Dermis microvascular lymphatic vessel endothelial cell (primary cell): ENCODE data around the gene EYS. TPM values are rescaled to one million over a fixed set of nuclear protein-coding genes. Genes with fewer than 3 reads are reported as not detected.
A peak's percentile ranks its signal among the peaks of the same experiment; 100 is the strongest.

Experiments used
- DNase-seq, 2 donors: peaks; one replicate each; pipeline versions ENCODE4 v3.0.0 to v3.0.0-alpha.2; 2010; ENCODE audit warnings: low read depth in 2 of 2
- total RNA-seq: library from RNA; depleted of rRNA; stranded (reverse); fragments of >200 nt; gene quantifications from 2 replicates; pipeline ENCODE4 v1.2.1, GENCODE V29; 2014

Gene EYS
- total RNA-seq, 1 donor from 2014 or later = 0.13 TPM

GRCh38 chr6:65229825-65230224 lies 477.2 kb downstream of the EYS start:
- peak in 1 of 2 donors; percentile 65 for DNase-seq

- no peak for DNase-seq
These were observed 485.9 kb downstream of the EYS start for GRCh38 chr6:65221153-65221552.

- DNase-seq = no peak
These were observed 504.3 kb downstream of the EYS start for GRCh38 chr6:65202738-65203137.

GRCh38 chr6:65199683-65200082 lies 507.3 kb downstream of the EYS start:
- no peak for DNase-seq

DNA sequence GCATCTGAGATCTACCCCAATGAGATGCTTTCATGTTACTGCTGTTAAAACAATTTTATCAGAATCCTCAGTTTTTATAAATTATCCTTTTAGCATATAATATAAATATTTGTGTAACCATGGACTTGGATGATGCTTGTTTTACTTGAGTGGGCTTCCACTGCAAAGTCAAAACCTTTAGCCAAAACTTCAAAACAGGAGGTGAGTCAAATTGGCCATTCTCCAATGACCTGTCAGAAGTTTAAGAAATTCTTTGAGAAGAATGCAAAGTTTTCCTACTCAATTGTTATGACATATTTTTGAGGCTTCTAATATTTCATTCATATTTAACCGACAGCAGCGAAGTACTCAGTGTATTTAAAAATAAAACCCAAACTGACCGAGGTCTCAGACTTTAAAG lies 507.9 kb downstream of the EYS start:
- DNase-seq = peak in 1 of 2 donors; percentile 80

- no peak for DNase-seq
These were observed 515.6 kb downstream of the EYS start for GRCh38 chr6:65191471-65191870.

GRCh38 chr6:65189236-65189881 lies 517.7 kb downstream of the EYS start:
- DNase-seq = no peak

DNA sequence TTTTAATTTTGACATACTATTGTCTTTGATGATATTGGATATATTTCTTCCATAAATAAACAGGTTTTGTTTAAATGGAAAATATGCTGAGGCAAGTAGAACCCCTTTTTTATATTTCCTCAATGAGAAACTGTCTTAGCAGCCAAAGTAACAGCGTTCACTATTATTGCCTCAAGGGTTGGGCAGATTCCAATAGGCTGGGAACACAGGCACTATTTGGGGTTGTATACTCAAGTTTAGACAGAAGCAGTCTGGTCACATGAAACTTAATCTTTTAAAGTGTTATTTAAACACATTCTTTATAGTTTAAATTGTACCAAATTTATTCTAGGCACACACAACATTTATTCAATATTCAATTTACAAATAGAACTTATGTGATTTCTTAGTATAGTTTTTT lies 520.2 kb downstream of the EYS start:
- no peak for DNase-seq

- DNase-seq = peak in 1 of 2 donors; percentile 15
These were observed 524.3 kb downstream of the EYS start for GRCh38 chr6:65182681-65183080.

DNA sequence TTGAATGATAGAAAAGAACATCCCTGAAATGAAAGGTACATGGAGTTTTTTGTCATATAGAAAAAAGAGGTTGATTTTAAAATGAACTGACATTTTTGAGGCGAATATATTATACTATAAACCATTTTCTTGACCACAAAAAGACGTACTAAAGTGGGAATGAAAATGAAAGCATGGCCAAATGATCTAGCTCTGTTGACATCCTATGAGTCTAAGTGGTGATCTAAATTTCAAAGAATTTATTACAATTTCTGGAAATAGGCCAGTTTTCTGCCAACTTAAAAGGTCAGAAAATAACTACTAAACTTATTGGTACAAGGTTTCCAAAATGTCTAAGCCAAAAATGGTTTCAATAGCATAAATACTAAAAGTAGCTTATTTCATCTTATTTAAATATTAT lies 536.8 kb downstream of the EYS start:
- DNase-seq = no peak

DNA sequence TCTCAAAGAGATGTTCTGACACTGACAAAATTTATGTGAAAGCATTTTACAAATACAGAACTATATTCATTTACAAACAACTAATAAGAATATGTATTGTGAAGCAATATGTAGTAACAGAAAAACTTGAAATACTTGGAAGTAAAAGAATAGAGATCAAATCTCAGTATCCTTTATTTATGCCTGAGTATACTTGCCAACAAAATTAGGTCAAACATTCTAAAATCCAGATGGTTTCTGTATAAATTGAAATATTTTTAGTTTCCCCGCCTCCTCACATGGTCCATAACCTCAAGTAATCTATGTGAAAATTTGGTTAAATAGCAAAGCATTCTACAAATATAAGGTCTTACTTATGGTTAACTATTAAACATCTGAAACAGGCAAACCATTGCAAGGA lies 545.4 kb downstream of the EYS start:
- no peak for DNase-seq

- no peak for DNase-seq
These were observed 550.0 kb downstream of the EYS start for GRCh38 chr6:65157025-65157424.

DNA sequence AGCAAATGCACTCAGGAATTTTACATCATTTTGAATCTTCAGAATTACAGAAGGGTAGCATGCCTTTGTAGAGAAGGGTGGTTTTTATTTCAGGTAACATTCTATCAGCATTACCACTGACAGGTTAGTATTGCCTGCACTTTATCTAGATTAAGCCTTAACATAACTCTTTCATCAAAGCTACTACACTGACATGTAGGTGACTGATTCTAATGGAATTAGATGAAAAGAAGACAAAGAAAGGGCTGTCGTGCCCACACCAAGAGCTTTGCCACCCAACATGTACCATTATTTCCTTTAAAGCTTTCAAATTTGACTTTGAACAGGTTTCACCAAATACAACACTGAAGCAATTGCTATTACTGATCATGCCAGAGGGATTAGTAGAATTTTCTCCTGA lies 551.9 kb downstream of the EYS start:
- DNase-seq = no peak

GRCh38 chr6:65149841-65150240 lies 557.2 kb downstream of the EYS start:
- no peak for DNase-seq

GRCh38 chr6:65148839-65149238 lies 558.2 kb downstream of the EYS start:
- DNase-seq = no peak

DNA sequence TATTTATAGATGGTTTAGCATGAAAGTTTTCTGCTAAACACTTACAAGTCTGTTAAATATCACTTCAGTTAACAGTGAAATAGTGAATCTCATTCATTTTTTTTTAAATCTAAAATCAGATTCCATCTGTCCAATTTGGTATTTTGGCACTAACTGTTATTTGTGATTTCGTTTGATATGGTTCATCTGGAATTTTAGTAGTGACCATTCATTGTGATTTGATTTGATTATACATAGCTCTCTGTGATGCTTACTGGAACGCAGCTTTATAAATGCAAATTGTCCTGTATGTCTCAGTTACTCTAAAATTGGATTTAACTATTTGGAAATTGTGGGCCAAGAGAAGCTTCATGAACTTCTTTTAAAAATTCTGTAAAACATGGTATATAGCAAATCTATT lies 571.5 kb downstream of the EYS start:
- no peak for DNase-seq

DNA sequence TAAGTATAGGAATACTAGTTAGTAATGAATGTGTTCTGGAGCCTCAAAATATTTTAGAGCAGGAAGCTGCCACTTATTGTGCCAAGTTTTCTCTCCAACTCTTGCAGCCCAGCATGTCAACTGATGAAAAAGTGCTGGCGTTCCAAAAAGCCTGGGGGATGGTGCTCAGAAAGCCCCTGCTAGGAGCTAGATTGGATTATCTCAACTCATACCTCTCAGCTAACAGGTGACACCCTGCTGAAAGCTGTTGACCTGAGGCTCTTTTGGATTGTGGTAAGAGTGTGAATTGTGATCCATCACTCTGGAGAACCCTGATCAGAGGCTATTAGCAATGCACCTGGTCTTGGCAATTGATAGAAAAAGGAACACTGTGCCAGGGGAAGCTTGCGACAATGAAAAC lies 580.4 kb downstream of the EYS start:
- no peak for DNase-seq

DNA sequence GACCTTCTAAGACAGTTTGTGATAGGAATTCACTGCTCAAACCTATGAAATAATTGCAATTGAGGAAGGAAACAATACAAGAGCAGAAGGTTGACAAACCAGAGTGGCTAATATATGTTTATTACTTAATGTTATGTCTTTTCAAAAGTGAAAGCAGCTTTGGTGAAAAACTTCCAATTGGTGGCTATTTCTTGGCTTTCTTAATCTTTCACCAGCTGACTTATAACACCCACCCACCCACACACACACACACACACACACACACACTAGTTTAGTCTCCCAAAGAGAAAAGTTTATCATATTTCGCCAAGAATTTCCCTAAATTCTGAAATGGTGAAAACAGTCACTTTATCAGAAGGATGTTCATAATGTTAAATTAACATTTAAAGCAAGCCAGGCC lies 583.5 kb downstream of the EYS start:
- DNase-seq = no peak

GRCh38 chr6:65117817-65118409 lies 589.1 kb downstream of the EYS start:
- DNase-seq = no peak

DNA sequence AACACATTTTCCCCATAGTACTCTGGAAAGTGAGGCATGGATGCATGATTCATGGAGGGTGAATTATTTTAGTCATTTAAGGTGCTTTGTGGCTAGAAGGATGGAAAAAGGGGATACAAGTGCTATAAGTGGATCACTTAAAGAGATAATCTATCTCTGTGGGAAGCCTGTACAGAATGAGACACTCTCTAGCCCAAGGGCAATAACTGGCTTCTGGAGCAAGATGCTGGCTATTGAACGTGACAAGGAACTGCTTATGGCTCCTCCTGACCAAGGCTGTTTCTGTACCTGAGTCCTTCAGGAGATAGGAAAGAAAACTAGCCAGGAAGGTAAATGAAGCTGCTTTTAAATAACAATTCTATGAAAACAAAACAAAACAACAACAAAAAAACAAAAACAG lies 590.7 kb downstream of the EYS start:
- DNase-seq = no peak

- DNase-seq = peak in 1 of 2 donors; percentile 46
These were observed 593.4 kb downstream of the EYS start for GRCh38 chr6:65113581-65113980.

DNA sequence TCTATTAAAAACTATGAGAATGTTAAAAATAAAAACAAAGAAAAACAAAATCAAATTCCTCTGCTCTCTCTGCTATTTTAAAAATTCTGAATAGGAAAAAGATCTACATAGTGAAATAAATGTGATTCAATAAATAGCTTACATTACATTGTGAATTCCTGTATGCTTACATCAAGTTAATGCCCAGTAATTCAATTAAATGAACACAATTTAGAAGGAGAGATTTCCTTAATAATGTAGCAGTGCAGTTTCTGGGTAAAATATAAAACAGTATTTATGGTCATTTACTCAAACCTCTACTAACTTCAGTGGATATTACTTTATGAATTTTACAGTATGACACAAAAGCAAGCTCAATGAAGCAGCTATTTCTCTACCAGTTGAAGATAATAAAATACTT lies 594.6 kb downstream of the EYS start:
- DNase-seq = no peak

GRCh38 chr6:65110031-65110430 lies 597.0 kb downstream of the EYS start:
- DNase-seq = no peak

DNA sequence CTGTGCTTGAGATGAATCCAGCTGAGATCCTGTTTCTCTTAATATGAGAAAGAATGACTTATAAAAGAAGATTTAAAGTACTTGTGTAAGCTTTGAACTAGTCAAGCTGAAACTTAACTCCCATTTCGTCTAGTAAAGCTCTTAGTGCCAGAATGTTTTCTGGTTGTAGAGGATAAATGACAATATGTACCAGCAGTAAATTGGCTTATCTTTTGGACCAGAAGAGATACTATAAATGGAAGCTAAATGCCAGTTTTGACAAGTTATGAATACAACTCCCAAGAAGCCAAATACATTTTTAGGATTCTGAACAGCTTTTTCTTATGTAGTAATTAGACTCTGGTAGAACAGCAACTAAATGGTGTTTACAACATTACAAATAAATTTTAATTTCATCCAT lies 608.7 kb downstream of the EYS start:
- no peak for DNase-seq
